ENCODE results near the gene ADAM12.

DNA sequence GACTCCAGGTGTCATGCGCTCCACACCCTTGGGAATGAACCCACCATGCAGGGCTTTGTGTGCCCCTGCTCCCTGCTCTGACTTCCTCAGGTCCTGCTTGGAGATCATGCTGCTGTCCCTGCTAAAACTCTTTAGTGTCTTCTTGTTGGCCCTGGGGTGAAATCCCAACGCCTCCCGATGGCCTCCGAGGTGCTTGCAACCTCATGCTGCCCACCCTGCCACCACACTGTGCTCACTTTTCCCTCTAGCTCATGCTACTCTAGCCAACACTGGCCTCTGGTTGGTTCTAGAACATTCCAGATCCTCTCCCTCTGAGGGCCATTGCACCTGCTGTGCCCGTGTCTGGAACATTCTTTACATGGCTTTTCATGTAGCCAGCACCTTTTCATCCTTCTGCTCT, 227.7 kb downstream of the ADAM12 start:
- TF ChIP-seq, protein P1, sequence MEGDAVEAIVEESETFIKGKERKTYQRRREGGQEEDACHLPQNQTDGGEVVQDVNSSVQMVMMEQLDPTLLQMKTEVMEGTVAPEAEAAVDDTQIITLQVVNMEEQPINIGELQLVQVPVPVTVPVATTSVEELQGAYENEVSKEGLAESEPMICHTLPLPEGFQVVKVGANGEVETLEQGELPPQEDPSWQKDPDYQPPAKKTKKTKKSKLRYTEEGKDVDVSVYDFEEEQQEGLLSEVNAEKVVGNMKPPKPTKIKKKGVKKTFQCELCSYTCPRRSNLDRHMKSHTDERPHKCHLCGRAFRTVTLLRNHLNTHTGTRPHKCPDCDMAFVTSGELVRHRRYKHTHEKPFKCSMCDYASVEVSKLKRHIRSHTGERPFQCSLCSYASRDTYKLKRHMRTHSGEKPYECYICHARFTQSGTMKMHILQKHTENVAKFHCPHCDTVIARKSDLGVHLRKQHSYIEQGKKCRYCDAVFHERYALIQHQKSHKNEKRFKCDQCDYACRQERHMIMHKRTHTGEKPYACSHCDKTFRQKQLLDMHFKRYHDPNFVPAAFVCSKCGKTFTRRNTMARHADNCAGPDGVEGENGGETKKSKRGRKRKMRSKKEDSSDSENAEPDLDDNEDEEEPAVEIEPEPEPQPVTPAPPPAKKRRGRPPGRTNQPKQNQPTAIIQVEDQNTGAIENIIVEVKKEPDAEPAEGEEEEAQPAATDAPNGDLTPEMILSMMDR (IDR thresholded peaks at IDR 0.05; ENCODE audit: low read depth, low read length): no peak
- TF ChIP-seq EZH2phosphoT487 (IDR thresholded peaks at IDR 0.05; ENCODE audit: low read depth): no peak

Measured in OCI-LY3 (cell line).